OCI-LY3 (cell line): Measurements from ENCODE around the gene TMEM53.
A peak's percentile ranks its signal among the peaks of the same experiment; 100 is the strongest.

Experiments
- H2AFZ ChIP-seq: fragments of 200-600, 300-600 bp; shearing (Covaris generic); 2 replicates; pipeline ENCODE4 v1.6.0; 2014; ENCODE audit warnings: antibody characterized with exemption, low read depth, low read length
- H3K27ac ChIP-seq: fragments of 200-600, 300-600 bp; sonication (generic); 2 replicates; pipeline ENCODE4 v1.5.1; 2014; ENCODE audit warnings: mild to moderate bottlenecking, low read length, moderate library complexity, mixed read lengths
- H3K27me3 ChIP-seq: fragments of 200-600, 300-600 bp; sonication (generic); 2 replicates; pipeline ENCODE4 v1.6.1; 2014; ENCODE audit warnings: low read depth, low read length, mixed read lengths
- H3K36me3 ChIP-seq: fragments of 200-600, 300-600 bp; sonication (generic); replicated peaks from 2 replicates; pipeline ENCODE3; 2014; ENCODE audit warnings: low read depth, low read length, mixed read lengths
- H3K4me1 ChIP-seq: fragments of 300-600, 200-600 bp; sonication (generic); 2 replicates; pipeline ENCODE4 v1.6.1; 2014; ENCODE audit warnings: low read length, mixed read lengths
- H3K4me2 ChIP-seq: fragments of 200-600, 300-600 bp; sonication (generic); 2 replicates; pipeline ENCODE4 v1.6.1; 2014; ENCODE audit warnings: low read length, mixed read lengths
- H3K4me3 ChIP-seq: fragments of 300-600, 200-600 bp; sonication (generic); 2 replicates; pipeline ENCODE4 v1.5.1; 2014; ENCODE audit warnings: antibody characterized with exemption, mild to moderate bottlenecking, low read length, moderate library complexity
- H3K79me2 ChIP-seq: fragments of 300-600, 200-600 bp; shearing (Covaris generic); 2 replicates; pipeline ENCODE4 v1.6.1; 2014; ENCODE audit warnings: mild to moderate bottlenecking, low read length, mixed read lengths
- H3K9ac ChIP-seq: fragments of 300-600, 200-600 bp; shearing (Covaris generic); 2 replicates; pipeline ENCODE4 v1.6.0; 2014; ENCODE audit warnings: mild to moderate bottlenecking, low read length, moderate library complexity
- H3K9me3 ChIP-seq: fragments of 200-600, 300-600 bp; shearing (Covaris generic); 2 replicates; pipeline ENCODE4 v1.6.1; 2014; ENCODE audit warnings: low read length, mixed read lengths; ENCODE audit not compliant: insufficient read depth
- H4K20me1 ChIP-seq: fragments of 200-600, 300-600 bp; sonication (generic); 2 replicates; pipeline ENCODE4 v1.6.1; 2016; ENCODE audit warnings: low read length, mixed read lengths; ENCODE audit not compliant: insufficient read depth
- CTCF ChIP-seq: fragments of 200-600, 300-600 bp; sonication (generic); IDR thresholded peaks from 2 replicates; pipeline ENCODE4 v1.5.1; 2014; ENCODE audit warnings: antibody characterized with exemption, low read length, low read depth
- EZH2phosphoT487 ChIP-seq: fragments of 200-600 bp; shearing (Covaris generic); IDR thresholded peaks from 2 replicates; pipeline ENCODE4 v1.6.1; 2018; ENCODE audit warnings: antibody characterized with exemption, mixed run types, low read depth

TMEM53 gene

DNA sequence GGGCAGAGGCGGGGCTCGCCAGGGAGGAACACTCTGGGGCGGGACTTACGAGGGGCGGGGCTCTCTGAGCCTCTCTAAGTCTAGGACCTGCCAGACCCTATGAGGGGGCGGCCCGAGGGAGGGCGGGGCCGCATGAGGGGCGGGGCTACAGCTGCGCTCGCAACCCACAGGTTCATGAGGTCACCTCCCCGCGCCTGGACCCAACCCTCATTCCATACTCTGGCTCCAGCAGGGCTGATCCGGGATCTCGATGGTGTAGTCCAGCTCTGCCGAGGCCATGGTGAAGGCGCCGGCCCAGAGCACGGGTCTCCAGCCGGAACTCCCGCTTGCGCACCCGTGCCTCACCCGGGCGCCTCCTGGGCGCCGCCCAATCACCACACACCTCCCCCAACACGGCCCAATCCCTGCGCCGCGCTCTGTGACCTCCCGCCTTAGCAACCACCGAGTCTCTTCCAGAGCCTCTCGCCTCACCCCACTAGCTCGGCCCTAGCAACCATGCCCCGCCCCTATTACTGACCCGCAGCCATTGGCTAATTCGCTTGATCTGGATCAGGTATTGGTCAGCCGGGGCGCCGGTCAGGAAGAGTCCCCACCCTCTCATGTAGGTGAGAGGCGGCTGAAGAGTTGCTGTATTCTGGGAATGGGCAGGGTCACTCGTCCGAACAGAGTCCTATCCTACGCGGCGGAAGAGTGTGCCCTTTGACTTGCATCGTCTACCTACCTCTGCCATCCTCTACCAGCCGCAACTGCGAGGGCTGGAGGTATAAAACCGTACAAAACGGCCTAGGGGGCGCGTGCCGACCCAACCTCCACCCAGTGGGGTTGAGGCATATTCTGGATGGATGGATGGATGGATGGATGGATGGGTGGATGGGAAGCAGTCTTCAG, at the start of gene TMEM53, which contains the start of gene ARMH1:
TSS of gene TMEM53 (minus strand) at position 369 of the 888 bp plus-strand sequence. CDS start at position 279, 90 bp downstream.
TSS of gene ARMH1 (plus strand) at position 602 of the 888 bp plus-strand sequence. CDS start 14,984 bp downstream, outside the sequence.
- H3K4me3 ChIP-seq = peak within 1 kb of the TSS; percentile 97
- peaks cover 25% of the 10 kb centered on the region for H3K4me1 ChIP-seq
- no peaks in the 10 kb centered on the region for H4K20me1 ChIP-seq
- H3K4me2 ChIP-seq = peak within 1 kb of the TSS; percentile 99
- H3K36me3 ChIP-seq = no peaks in the 10 kb centered on the region
- H3K27me3 ChIP-seq = no peaks in the 10 kb centered on the region
- H3K9me3 ChIP-seq = no peaks in the 10 kb centered on the region
- no peaks in the 10 kb centered on the region for H3K79me2 ChIP-seq
- no peak; the same call in 1 of the 2 replicates for TF ChIP-seq CTCF
- no peak for TF ChIP-seq EZH2phosphoT487
- peak within 1 kb of the TSS; percentile 77 for H2AFZ ChIP-seq
- peak within 1 kb of the TSS; percentile 65 for H3K27ac ChIP-seq
- H3K9ac ChIP-seq = peak within 1 kb of the TSS; percentile 65

GRCh38 chr1:44723496-44724295, 49.4 kb upstream of the TMEM53 start:
- Histone ChIP-seq H3K27ac (peak overlapping the region; percentile 62), H3K36me3 (no peaks in the 10 kb centered on the region), H3K27me3 (no peaks in the 10 kb centered on the region), H3K9me3 (no peaks in the 10 kb centered on the region), H3K9ac (peak overlapping the region; percentile 61), H3K79me2 (no peaks in the 10 kb centered on the region), H3K4me2 (peak overlapping the region; percentile 90), H3K4me3 (peak overlapping the region; percentile 64), H3K4me1 (peaks cover 38% of the 10 kb centered on the region), H4K20me1 (no peaks in the 10 kb centered on the region), H2AFZ (peak overlapping the region; percentile 89; the same call in 1 of the 2 replicates)
- no peak for TF ChIP-seq CTCF
- no peak for TF ChIP-seq EZH2phosphoT487

DNA sequence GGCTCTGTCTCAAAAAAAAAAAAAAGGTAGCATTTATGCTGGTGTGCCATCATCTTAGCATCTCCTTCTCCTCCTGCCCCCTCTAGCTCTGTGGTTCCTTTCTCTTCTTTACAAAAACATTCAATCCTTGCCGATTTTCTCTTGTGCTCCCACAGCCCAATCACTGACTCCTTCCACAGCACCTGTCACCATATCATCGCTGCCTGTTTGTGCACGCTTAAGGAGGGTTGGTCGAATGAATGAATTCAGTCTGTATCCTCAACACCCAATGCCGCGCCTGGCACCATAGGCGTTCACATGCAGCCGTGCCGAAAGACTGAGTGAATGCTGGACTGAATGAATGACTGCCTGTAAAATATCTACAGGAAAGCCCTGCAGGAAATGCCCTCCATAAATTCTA, 48.8 kb upstream of the TMEM53 start:
- H2AFZ ChIP-seq = peak overlapping the region; percentile 89
- no peaks in the 10 kb centered on the region for H3K27me3 ChIP-seq
- H3K79me2 ChIP-seq = no peaks in the 10 kb centered on the region
- no peaks in the 10 kb centered on the region for H3K36me3 ChIP-seq
- H3K9ac ChIP-seq = peak overlapping the region; percentile 61
- peak overlapping the region; percentile 64 for H3K4me3 ChIP-seq
- H3K27ac ChIP-seq = peak overlapping the region; percentile 62
- TF ChIP-seq EZH2phosphoT487 = no peak
- no peak for TF ChIP-seq CTCF
- H3K9me3 ChIP-seq = no peaks in the 10 kb centered on the region
- H4K20me1 ChIP-seq = no peaks in the 10 kb centered on the region
- H3K4me1 ChIP-seq = peaks cover 43% of the 10 kb centered on the region
- H3K4me2 ChIP-seq = peak overlapping the region; percentile 90
